ENCODE results near the gene FAM117B.

The FAM117B gene

DNA sequence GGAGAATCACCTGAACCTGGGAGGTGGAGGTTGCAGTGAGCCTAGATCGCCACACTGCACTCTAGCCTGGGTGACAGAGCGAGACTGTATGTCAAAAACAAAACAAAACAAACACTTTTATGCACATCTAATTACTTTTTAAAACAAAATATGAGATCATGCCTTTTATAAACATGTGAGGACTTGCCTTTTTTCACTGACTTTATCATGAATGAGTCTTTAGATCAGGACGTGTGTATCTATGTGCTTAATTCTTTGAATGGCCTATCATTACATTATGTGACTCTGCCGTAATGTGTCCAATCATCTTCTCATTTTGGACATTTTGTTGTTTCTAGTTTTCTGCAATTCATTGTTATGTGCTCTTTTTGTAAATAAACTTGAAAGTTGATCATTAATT is 58.7 kb downstream of the FAM117B start:
- H3K4me2 ChIP-seq (ENCODE audit: insufficient read depth, low read length) = no peak overlapping the region
- H3K9ac ChIP-seq (ENCODE audit: low read depth, low read length) = no peak overlapping the region
- no peak for ATAC-seq (ENCODE audit: insufficient read depth, low read depth)
- peaks cover 33% of the 10 kb centered on the region for H3K79me2 ChIP-seq (ENCODE audit: insufficient read depth, low read length)
- peaks cover 27% of the 10 kb centered on the region for H3K36me3 ChIP-seq (ENCODE audit: insufficient read depth, low read length)
- no peak for DNase-seq
- H2AFZ ChIP-seq (ENCODE audit: low read depth, low read length) = no peak overlapping the region
- peaks cover 6% of the 10 kb centered on the region; the same call in 1 of the 2 replicates for H4K20me1 ChIP-seq (ENCODE audit: insufficient read depth, low read length)
- no peaks in the 10 kb centered on the region for H3K27me3 ChIP-seq (ENCODE audit: insufficient read depth, low read length, poor library complexity)
- no peak overlapping the region for H3K27ac ChIP-seq (ENCODE audit: low read length)
- H3K9me3 ChIP-seq (ENCODE audit: insufficient read depth, low read length, severe bottlenecking) = no peaks in the 10 kb centered on the region
- no peak for TF ChIP-seq EZH2 (IDR thresholded peaks at IDR 0.05; ENCODE audit: borderline replicate concordance, low read depth, low read length, severe bottlenecking)
- TF ChIP-seq, protein P1, sequence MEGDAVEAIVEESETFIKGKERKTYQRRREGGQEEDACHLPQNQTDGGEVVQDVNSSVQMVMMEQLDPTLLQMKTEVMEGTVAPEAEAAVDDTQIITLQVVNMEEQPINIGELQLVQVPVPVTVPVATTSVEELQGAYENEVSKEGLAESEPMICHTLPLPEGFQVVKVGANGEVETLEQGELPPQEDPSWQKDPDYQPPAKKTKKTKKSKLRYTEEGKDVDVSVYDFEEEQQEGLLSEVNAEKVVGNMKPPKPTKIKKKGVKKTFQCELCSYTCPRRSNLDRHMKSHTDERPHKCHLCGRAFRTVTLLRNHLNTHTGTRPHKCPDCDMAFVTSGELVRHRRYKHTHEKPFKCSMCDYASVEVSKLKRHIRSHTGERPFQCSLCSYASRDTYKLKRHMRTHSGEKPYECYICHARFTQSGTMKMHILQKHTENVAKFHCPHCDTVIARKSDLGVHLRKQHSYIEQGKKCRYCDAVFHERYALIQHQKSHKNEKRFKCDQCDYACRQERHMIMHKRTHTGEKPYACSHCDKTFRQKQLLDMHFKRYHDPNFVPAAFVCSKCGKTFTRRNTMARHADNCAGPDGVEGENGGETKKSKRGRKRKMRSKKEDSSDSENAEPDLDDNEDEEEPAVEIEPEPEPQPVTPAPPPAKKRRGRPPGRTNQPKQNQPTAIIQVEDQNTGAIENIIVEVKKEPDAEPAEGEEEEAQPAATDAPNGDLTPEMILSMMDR (IDR thresholded peaks at IDR 0.05; ENCODE audit: borderline replicate concordance, extremely low read depth, low read length, poor library complexity, severe bottlenecking) = no peak
- no peak overlapping the region for H3K4me3 ChIP-seq (ENCODE audit: low read depth in 1 of 2, low read length in 2 of 2)
- no peaks in the 10 kb centered on the region for H3K4me1 ChIP-seq (ENCODE audit: insufficient read depth, low read length)

DNA sequence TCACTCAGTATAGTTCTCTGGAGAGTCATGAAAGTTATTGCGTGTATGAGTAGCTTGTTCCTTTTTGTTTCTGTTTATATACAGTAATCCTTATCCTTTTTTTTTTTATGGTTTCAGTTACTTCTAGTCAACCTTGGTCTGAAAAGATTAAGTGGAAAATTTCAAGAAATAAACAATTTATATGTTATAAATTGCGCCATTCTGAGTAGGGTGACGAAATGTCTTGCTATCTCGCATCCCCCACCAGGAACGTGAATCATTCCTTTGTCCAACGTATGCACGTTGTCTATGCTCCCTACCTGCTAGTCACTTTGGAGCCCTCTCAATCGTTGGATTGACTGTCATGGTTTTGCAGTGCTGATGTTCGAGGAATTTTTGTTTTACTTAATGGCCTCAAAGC is 60.4 kb downstream of the FAM117B start:
- Histone ChIP-seq H3K9ac (ENCODE audit: low read depth, low read length) (no peak overlapping the region), H3K27me3 (ENCODE audit: insufficient read depth, low read length, poor library complexity) (no peaks in the 10 kb centered on the region), H2AFZ (ENCODE audit: low read depth, low read length) (no peak overlapping the region), H3K27ac (ENCODE audit: low read length) (no peak overlapping the region), H3K4me3 (ENCODE audit: low read depth in 1 of 2, low read length in 2 of 2) (no peak overlapping the region), H3K9me3 (ENCODE audit: insufficient read depth, low read length, severe bottlenecking) (no peaks in the 10 kb centered on the region), H3K36me3 (ENCODE audit: insufficient read depth, low read length) (peaks cover 33% of the 10 kb centered on the region), H3K79me2 (ENCODE audit: insufficient read depth, low read length) (peaks cover 27% of the 10 kb centered on the region), H4K20me1 (ENCODE audit: insufficient read depth, low read length) (peaks cover 3% of the 10 kb centered on the region; the same call in 1 of the 2 replicates), H3K4me1 (ENCODE audit: insufficient read depth, low read length) (no peaks in the 10 kb centered on the region), H3K4me2 (ENCODE audit: insufficient read depth, low read length) (no peak overlapping the region)
- ATAC-seq (ENCODE audit: insufficient read depth, low read depth) (no peak), DNase-seq (no peak)
- TF ChIP-seq, protein P1 (IDR thresholded peaks at IDR 0.05; ENCODE audit: borderline replicate concordance, extremely low read depth, low read length, poor library complexity, severe bottlenecking) = no peak
- no peak for TF ChIP-seq EZH2 (IDR thresholded peaks at IDR 0.05; ENCODE audit: borderline replicate concordance, low read depth, low read length, severe bottlenecking)

DNA sequence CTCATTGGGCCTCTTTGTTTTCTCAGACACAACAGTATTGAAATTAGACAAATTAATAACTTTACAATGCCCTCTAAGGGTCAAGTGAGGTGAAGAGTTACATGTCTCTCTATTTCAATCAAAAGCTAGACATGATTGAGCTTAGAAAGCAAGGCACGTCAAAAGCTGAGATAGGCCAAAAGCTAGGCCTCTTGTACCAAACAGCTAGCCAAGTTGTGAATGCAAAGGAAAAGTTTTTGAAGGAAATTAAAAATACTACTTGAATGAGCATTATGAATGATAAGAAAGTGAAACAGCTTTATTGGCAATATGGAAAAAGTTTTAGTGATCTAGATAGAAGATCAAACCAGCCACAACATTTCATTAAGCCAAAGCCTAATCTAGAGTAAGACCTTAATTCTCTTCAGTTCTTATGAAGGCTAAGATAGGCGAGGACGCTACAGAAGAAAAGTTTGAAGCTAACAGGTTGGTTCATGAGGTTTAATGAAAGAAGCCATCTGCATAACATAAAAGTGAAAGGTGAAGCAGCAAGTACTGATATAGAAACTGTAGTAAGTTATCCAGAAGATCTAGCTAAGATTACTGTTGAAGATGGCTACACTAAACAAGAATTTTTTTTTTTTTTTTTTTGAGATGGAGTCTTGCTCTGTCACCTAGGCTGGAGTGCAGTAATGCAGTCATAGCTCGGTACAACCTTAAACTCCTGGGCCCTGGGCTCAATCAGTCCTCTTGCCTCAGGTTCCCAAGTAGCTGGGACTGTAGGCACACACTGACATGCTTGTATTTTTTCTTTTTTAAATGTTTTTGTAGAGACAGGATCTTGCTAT is 65.5 kb downstream of the FAM117B start:
- Histone ChIP-seq H2AFZ (ENCODE audit: low read depth, low read length) (no peak overlapping the region), H3K4me2 (ENCODE audit: insufficient read depth, low read length) (no peak overlapping the region), H3K79me2 (ENCODE audit: insufficient read depth, low read length) (peaks cover under 1% of the 10 kb centered on the region), H3K36me3 (ENCODE audit: insufficient read depth, low read length) (peaks cover 33% of the 10 kb centered on the region), H3K4me1 (ENCODE audit: insufficient read depth, low read length) (no peaks in the 10 kb centered on the region), H3K27ac (ENCODE audit: low read length) (no peak overlapping the region), H3K9ac (ENCODE audit: low read depth, low read length) (no peak overlapping the region), H4K20me1 (ENCODE audit: insufficient read depth, low read length) (peaks cover 3% of the 10 kb centered on the region; the same call in 1 of the 2 replicates), H3K27me3 (ENCODE audit: insufficient read depth, low read length, poor library complexity) (no peaks in the 10 kb centered on the region), H3K4me3 (ENCODE audit: low read depth in 1 of 2, low read length in 2 of 2) (no peak overlapping the region), H3K9me3 (ENCODE audit: insufficient read depth, low read length, severe bottlenecking) (no peaks in the 10 kb centered on the region)
- no peak for DNase-seq
- no peak for TF ChIP-seq EZH2 (IDR thresholded peaks at IDR 0.05; ENCODE audit: borderline replicate concordance, low read depth, low read length, severe bottlenecking)
- TF ChIP-seq, protein P1 (IDR thresholded peaks at IDR 0.05; ENCODE audit: borderline replicate concordance, extremely low read depth, low read length, poor library complexity, severe bottlenecking) = no peak
- ATAC-seq (ENCODE audit: insufficient read depth, low read depth) = no peak
